ENCODE results near the gene DUS1L.

DNA sequence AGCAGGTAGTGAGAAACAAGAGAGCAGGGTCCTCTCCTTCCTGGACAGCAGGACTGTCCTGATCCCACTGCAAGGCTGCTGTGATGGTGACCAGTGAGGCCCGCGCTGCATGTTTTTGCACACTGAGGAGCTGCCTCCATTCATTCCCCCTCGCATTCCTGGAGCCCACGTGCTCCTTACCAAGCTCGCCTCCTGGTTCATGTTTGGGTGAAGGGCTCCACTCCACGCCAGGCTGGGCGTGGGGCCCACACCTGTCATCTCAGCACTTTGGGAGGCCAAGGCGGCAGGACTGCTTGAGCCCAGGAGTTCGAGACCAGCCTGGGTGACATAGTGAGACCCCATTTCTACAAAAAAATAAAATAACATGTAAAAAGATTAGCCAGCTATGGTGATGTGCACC lies 47.8 kb upstream of the DUS1L start:
- TF ChIP-seq RARB (CRISPR knock-in tag; IDR thresholded peaks at IDR 0.05) (no peak), ZNF70 (CRISPR knock-in tag; IDR thresholded peaks at IDR 0.05) (no peak), ZC3H10 (CRISPR knock-in tag; IDR thresholded peaks at IDR 0.05) (no peak), SNAI2 (CRISPR knock-in tag; IDR thresholded peaks at IDR 0.05) (no peak)
- TF ChIP-seq, protein P1, sequence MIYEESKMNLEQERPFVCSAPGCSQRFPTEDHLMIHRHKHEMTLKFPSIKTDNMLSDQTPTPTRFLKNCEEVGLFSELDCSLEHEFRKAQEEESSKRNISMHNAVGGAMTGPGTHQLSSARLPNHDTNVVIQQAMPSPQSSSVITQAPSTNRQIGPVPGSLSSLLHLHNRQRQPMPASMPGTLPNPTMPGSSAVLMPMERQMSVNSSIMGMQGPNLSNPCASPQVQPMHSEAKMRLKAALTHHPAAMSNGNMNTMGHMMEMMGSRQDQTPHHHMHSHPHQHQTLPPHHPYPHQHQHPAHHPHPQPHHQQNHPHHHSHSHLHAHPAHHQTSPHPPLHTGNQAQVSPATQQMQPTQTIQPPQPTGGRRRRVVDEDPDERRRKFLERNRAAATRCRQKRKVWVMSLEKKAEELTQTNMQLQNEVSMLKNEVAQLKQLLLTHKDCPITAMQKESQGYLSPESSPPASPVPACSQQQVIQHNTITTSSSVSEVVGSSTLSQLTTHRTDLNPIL (CRISPR knock-in tag; IDR thresholded peaks at IDR 0.05; ENCODE audit: low read depth) = no peak
